GM12874 (cell line): ENCODE results near the gene MYOD1.

Source experiments
- TF ChIP-seq, protein P1 (sequence below): IDR thresholded peaks from 2 replicates; pipeline ENCODE4 v1.5.1; 2011; ENCODE audit warnings: low read depth, mild to moderate bottlenecking, control low read depth, low read length, moderate library complexity; ENCODE audit not compliant: insufficient read depth

Gene MYOD1

DNA sequence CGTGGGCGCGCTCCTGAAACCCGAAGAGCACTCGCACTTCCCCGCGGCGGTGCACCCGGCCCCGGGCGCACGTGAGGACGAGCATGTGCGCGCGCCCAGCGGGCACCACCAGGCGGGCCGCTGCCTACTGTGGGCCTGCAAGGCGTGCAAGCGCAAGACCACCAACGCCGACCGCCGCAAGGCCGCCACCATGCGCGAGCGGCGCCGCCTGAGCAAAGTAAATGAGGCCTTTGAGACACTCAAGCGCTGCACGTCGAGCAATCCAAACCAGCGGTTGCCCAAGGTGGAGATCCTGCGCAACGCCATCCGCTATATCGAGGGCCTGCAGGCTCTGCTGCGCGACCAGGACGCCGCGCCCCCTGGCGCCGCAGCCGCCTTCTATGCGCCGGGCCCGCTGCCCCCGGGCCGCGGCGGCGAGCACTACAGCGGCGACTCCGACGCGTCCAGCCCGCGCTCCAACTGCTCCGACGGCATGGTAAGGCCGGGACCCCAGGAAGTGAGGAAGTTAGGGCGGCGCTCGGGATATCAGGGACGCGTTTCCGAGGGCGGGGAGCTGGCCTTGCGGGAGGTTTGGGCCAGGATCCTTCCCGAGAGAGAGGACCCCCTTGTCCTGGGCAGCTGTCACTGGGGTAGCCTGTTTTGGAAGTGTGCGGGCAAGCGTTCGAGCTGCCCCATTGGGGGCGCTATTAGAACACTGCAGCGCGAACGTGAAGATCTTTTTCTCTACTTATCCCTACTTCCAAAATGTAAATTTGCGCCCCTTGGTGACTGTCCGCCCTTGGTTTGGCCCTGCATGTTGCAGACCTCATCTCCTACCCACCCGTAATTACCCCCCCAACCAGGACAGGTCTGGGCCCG is 796 bp downstream of the MYOD1 start:
- TF ChIP-seq, protein P1, sequence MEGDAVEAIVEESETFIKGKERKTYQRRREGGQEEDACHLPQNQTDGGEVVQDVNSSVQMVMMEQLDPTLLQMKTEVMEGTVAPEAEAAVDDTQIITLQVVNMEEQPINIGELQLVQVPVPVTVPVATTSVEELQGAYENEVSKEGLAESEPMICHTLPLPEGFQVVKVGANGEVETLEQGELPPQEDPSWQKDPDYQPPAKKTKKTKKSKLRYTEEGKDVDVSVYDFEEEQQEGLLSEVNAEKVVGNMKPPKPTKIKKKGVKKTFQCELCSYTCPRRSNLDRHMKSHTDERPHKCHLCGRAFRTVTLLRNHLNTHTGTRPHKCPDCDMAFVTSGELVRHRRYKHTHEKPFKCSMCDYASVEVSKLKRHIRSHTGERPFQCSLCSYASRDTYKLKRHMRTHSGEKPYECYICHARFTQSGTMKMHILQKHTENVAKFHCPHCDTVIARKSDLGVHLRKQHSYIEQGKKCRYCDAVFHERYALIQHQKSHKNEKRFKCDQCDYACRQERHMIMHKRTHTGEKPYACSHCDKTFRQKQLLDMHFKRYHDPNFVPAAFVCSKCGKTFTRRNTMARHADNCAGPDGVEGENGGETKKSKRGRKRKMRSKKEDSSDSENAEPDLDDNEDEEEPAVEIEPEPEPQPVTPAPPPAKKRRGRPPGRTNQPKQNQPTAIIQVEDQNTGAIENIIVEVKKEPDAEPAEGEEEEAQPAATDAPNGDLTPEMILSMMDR: no peak

DNA sequence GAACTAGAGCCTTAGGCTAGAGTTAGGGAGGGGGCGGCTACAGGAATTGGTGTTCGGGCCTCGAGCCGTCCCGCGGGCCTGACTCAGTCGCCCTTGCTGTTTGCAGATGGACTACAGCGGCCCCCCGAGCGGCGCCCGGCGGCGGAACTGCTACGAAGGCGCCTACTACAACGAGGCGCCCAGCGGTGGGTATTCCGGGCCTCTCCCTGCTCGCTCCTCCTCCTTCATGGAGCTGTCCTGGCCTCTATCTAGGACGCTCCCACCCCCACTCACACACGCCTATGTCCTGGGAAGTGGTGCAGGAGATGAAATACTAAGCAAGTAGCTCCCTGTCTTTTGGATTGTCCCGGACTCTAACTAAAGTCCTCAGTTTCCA is 1.4 kb downstream of the MYOD1 start:
- TF ChIP-seq, protein P1: no peak

DNA sequence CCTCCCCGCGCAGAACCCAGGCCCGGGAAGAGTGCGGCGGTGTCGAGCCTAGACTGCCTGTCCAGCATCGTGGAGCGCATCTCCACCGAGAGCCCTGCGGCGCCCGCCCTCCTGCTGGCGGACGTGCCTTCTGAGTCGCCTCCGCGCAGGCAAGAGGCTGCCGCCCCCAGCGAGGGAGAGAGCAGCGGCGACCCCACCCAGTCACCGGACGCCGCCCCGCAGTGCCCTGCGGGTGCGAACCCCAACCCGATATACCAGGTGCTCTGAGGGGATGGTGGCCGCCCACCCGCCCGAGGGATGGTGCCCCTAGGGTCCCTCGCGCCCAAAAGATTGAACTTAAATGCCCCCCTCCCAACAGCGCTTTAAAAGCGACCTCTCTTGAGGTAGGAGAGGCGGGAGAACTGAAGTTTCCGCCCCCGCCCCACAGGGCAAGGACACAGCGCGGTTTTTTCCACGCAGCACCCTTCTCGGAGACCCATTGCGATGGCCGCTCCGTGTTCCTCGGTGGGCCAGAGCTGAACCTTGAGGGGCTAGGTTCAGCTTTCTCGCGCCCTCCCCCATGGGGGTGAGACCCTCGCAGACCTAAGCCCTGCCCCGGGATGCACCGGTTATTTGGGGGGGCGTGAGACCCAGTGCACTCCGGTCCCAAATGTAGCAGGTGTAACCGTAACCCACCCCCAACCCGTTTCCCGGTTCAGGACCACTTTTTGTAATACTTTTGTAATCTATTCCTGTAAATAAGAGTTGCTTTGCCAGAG is 2.0 kb downstream of the MYOD1 start:
- TF ChIP-seq, protein P1: no peak

DNA sequence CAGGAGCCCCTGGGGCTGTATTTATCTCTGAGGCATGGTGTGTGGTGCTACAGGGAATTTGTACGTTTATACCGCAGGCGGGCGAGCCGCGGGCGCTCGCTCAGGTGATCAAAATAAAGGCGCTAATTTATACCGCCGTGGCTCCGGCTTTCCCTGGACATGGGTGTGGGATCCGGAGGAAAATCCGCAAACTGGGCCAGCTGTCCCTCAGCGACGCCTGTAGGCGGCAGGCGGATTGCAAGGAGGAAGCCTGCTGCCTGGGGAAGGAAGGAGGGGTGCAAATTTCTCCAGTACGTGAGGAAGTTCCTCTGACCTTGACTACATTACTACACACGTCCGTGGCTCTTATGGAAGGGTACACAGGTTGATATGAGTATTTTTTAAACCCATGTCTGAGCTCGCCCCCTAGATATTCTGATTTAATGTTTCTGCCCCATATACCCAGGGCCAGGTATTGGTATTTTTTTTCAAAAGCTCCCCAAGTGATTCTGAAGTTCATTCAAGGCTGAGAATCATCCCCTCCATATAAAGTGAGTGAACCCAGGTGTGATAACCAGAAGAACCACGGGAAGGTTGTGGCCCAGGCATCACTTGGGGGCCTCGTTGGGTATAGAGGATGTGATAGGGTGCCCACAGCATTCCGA is 2.8 kb downstream of the MYOD1 start:
- TF ChIP-seq, protein P1: no peak

DNA sequence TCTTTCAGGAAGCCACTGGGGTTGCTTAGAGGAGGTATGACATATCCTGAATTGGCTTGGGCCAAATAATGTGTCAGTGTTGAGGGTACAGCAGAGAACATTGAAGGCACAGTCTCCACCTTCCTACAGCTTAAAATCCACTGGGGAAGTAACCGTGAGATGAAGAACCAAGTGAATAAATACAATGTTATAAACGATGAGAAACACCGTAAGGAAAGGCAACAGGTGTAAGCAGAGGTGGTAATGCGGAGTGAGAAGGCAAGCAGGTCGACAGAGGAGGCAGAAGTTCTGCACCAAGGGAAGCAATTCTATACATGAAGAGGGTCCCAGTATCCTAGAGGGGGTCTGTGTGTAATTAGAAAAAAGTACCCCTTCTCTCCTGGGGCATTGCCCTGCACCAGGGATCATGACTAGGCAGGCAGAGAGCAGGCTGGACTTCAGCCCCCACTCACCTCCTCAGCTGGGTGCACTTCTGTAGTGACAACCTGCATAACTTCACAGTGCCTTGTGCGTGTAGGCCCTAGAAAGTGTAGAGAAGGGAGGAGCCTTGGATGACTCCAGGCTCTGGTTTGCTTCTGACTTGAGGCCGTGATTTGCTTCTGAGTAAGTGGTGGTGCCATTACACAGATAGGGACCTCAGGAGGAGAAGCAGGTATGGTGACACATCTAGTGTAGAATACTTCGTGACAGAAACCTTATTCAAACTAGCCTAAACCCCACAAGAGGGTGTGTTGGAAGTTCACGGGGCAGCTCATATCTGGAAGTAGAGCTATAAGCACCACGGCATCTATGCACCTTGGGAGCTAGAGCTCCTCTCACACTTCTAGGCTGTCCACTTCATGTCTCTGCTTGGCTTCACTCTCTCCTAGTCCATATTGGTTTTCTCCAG is 4.9 kb downstream of the MYOD1 start:
- TF ChIP-seq, protein P1: no peak

DNA sequence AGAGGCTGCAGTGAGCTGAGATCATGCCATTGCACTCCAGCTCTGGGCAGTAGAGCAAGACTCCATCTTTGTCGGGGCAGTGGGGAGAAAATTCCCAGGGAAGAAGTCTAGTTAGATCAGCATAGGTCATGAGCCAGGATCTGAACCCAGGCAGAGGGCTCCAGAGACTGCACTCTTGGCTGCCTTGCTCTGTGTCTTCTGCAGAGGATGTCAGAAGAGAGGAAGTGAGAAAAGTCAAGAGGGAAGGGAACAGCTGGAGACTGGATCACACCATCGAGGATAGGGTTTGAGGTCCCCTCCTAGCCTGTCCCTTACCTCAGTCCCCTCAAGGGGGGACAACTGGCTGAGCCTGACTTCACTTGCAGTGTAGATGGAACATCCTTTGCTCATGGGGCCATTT is 5.8 kb downstream of the MYOD1 start:
- TF ChIP-seq, protein P1: no peak
